Measurements from ENCODE around the gene GMCL1. TPM values are rescaled to one million over a fixed set of nuclear protein-coding genes. Genes with fewer than 3 reads are reported as not detected.

The GMCL1 gene
- total and polyA plus RNA-seq, 9 of the 15 experiments (the other 6 are each of a cell fraction or from before 2014, with no cell fraction given) = 7.0 to 27.3 (median 15.4) TPM

- peak; percentile 79 for TF ChIP-seq MAZ (CRISPR knock-in tag; conservative IDR thresholded peaks at IDR 0.05 in 1 of 2, IDR thresholded peaks at IDR 0.05 in 1 of 2)
- TF ChIP-seq, protein P1, sequence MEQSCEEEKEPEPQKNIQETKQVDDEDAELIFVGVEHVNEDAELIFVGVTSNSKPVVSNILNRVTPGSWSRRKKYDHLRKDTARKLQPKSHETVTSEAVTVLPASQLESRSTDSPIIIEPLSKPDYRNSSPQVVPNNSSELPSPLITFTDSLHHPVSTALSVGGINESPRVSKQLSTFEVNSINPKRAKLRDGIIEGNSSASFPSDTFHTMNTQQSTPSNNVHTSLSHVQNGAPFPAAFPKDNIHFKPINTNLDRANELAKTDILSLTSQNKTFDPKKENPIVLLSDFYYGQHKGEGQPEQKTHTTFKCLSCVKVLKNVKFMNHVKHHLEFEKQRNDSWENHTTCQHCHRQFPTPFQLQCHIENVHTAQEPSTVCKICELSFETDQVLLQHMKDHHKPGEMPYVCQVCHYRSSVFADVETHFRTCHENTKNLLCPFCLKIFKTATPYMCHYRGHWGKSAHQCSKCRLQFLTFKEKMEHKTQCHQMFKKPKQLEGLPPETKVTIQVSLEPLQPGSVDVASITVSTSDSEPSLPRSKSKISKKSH (CRISPR knock-in tag; IDR thresholded peaks at IDR 0.05) = no peak
- no peak for TF ChIP-seq TAL1 (IDR thresholded peaks at IDR 0.05)
- TF ChIP-seq KLF16 (IDR thresholded peaks at IDR 0.05) = no peak
- TF ChIP-seq NR1H2 (CRISPR knock-in tag; IDR thresholded peaks at IDR 0.05) = 0 out of 2 replicates have a peak, but pooled peaks have one; percentile 37
- TF ChIP-seq ZNF121 (CRISPR knock-in tag; conservative IDR thresholded peaks at IDR 0.05) = no peak
- no peak for TF ChIP-seq MEF2A (IDR thresholded peaks at IDR 0.05; ENCODE audit: control insufficient read depth, low read depth, low read length)
- peak; percentile 64; the same call in 1 of the 2 replicates for TF ChIP-seq ZFP91 (CRISPR knock-in tag; IDR thresholded peaks at IDR 0.05)
- no peak for TF ChIP-seq RFX1 (IDR thresholded peaks at IDR 0.05)
- TF ChIP-seq XRCC4 (IDR thresholded peaks at IDR 0.05; ENCODE audit: extremely low read depth, insufficient read depth, insufficient read length) = no peak
- TF ChIP-seq SRSF9 (IDR thresholded peaks at IDR 0.05; ENCODE audit: borderline replicate concordance, low read depth, low read length) = no peak
- TF ChIP-seq RFX7 (CRISPR knock-in tag; IDR thresholded peaks at IDR 0.05) = no peak
- TF ChIP-seq XRCC3 (IDR thresholded peaks at IDR 0.05) = no peak
- peak in 1 of 2 experiments; percentile 78; a peak in 2 of 4 replicates for TF ChIP-seq HDAC1 (IDR thresholded peaks at IDR 0.05)
- TF ChIP-seq BMI1 (IDR thresholded peaks at IDR 0.05; ENCODE audit: low read length) = no peak
- TF ChIP-seq ZBTB8A (IDR thresholded peaks at IDR 0.05; ENCODE audit: partially characterized antibody) = no peak
- no peak for TF ChIP-seq MLX (CRISPR knock-in tag; conservative IDR thresholded peaks at IDR 0.05)
- TF ChIP-seq LCOR (CRISPR knock-in tag; IDR thresholded peaks at IDR 0.05) = peak; percentile 85; the same call in 1 of the 2 replicates
- TF ChIP-seq ZNF57 (CRISPR knock-in tag; IDR thresholded peaks at IDR 0.05) = no peak
- no peak for TF ChIP-seq HNRNPUL1 (IDR thresholded peaks at IDR 0.05; ENCODE audit: low read length)
- TF ChIP-seq, protein P2, sequence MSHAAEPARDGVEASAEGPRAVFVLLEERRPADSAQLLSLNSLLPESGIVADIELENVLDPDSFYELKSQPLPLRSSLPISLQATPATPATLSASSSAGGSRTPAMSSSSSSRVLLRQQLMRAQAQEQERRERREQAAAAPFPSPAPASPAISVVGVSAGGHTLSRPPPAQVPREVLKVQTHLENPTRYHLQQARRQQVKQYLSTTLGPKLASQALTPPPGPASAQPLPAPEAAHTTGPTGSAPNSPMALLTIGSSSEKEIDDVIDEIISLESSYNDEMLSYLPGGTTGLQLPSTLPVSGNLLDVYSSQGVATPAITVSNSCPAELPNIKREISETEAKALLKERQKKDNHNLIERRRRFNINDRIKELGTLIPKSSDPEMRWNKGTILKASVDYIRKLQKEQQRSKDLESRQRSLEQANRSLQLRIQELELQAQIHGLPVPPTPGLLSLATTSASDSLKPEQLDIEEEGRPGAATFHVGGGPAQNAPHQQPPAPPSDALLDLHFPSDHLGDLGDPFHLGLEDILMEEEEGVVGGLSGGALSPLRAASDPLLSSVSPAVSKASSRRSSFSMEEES (CRISPR knock-in tag; IDR thresholded peaks at IDR 0.05) = no peak
- TF ChIP-seq NCOA2 (IDR thresholded peaks at IDR 0.05; ENCODE audit: partially characterized antibody in 2 of 2) = no peak
- no peak for TF ChIP-seq XRCC5 (IDR thresholded peaks at IDR 0.05; ENCODE audit: low read depth, low read length)
- no peak for TF ChIP-seq U2AF2 (optimal IDR thresholded peaks at IDR 0.05; ENCODE audit: low read depth, low read length)
- peak; percentile 63; the same call in 1 of the 2 replicates for TF ChIP-seq ZSCAN29 (IDR thresholded peaks at IDR 0.05)
Measured at GRCh38 chr2:69829256-69830044, at the start of gene GMCL1 (continued).
